ENCODE results near the gene DPM2.

Gene DPM2, protein sequence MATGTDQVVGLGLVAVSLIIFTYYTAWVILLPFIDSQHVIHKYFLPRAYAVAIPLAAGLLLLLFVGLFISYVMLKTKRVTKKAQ

DNA sequence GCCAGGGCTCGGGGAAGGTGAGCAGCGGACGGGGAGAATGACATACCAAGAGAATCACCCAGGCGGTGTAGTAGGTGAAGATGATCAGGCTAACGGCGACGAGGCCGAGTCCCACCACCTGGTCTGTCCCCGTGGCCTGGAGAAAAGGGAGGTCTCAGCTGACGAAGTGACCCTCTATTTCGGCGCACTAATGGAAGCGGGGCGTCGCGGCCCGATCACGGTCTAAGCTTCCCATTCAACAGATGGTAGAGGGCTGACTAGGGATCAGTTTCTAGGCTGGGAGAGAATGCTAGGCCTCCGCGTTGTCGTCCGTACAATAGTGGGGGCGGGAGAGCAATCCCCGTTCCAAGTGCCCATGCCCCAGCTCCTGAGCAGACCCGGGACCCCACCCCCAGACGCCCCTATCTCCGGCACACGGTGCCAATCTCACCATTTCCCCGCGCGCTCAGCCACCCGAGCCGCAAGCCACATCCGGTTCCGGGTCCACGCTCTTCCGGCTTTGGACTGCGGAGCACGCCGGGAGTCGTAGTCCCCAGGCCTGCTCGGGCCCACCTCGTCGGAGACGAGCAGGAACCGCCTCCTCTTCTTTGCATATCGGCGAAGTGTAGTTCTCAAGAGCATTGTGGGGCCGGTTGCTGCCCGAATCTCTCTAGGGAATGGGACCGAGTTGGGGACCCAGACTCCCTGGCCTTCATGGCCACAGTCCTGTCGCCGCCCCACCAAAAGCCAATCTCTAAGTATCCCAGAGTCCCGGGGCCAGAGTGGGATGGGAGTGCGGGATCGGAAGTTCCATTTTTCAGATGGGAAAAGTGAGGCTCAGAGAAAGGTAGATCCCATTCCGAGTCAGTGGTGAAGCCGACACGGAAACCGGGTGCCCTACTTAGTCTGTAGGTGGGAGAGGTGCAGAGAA lies at the start of gene DPM2:
DPM2 (minus strand) TSS at position 467 of the 910 bp plus-strand sequence; CDS start at position 433, 34 bp downstream.
- ChIA-PET POLR2A (no interaction called here), CTCF (interaction anchor here (0.5 kb wide), 1 partner anchor 144 kb away, joined by 4 read pairs; no protein-coding TSS in a partner anchor)
- TF ChIP-seq ARNT (IDR thresholded peaks at IDR 0.05) (no peak), FOXM1 (IDR thresholded peaks at IDR 0.05; ENCODE audit: borderline replicate concordance) (no peak), L3MBTL2 (conservative IDR thresholded peaks at IDR 0.05) (peak; percentile 85), TARDBP (IDR thresholded peaks at IDR 0.05) (no peak), NFRKB (IDR thresholded peaks at IDR 0.05) (no peak), LEF1 (IDR thresholded peaks at IDR 0.05; ENCODE audit: borderline replicate concordance) (no peak), SUZ12 (IDR thresholded peaks at IDR 0.05) (no peak), CTBP1 (IDR thresholded peaks at IDR 0.05; ENCODE audit: borderline replicate concordance) (no peak), FOXK2 (IDR thresholded peaks at IDR 0.05) (no peak), ZNF384 (IDR thresholded peaks at IDR 0.05) (no peak), SP1 (IDR thresholded peaks at IDR 0.05) (no peak), HDGF (IDR thresholded peaks at IDR 0.05; ENCODE audit: borderline replicate concordance) (no peak), BHLHE40 (IDR thresholded peaks at IDR 0.05; ENCODE audit: borderline replicate concordance) (no peak), ELF4 (IDR thresholded peaks at IDR 0.05) (peak; percentile 89), FOXA1 (IDR thresholded peaks at IDR 0.05) (no peak)
- TF ChIP-seq, protein P1, sequence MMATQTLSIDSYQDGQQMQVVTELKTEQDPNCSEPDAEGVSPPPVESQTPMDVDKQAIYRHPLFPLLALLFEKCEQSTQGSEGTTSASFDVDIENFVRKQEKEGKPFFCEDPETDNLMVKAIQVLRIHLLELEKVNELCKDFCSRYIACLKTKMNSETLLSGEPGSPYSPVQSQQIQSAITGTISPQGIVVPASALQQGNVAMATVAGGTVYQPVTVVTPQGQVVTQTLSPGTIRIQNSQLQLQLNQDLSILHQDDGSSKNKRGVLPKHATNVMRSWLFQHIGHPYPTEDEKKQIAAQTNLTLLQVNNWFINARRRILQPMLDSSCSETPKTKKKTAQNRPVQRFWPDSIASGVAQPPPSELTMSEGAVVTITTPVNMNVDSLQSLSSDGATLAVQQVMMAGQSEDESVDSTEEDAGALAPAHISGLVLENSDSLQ (IDR thresholded peaks at IDR 0.05) = peak; percentile 56

DNA sequence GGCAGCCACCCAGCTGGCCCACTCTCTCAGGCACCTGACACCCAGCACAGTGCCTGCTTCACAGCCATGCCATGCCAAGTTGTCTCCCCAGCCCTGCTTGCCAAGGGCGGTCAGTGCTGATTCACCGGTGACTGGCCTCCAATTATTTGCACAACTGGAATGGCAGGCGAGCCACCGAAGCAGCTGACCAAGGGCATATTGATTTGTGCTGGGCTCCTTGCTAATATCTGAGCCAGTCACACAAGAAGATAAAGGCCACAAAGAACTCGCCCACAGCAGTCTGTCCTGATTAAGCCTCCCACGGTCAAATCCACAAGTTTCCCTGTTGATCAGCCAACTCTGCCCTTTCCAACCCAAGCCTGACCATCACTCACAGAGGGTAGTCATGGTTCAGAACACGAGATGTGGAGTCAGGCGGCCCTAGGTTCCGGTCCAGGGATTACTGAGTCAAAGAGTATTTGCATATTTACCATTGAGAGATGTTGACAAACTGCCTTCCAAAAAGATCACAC lies 49.5 kb upstream of the DPM2 start:
- ChIA-PET CTCF (no interaction called here), POLR2A (no interaction called here)
- TF ChIP-seq L3MBTL2 (conservative IDR thresholded peaks at IDR 0.05) (no peak), SUZ12 (IDR thresholded peaks at IDR 0.05) (no peak), SP1 (IDR thresholded peaks at IDR 0.05) (no peak), HDGF (IDR thresholded peaks at IDR 0.05; ENCODE audit: borderline replicate concordance) (no peak), FOXK2 (IDR thresholded peaks at IDR 0.05) (no peak), FOXA1 (IDR thresholded peaks at IDR 0.05) (no peak), CTBP1 (IDR thresholded peaks at IDR 0.05; ENCODE audit: borderline replicate concordance) (no peak), ELF4 (IDR thresholded peaks at IDR 0.05) (no peak), ARNT (IDR thresholded peaks at IDR 0.05) (no peak)
- no peak for DNase-seq (ENCODE audit: extremely low spot score)

More for the DNA sequence above, at the start of gene DPM2:
- DNase-seq (ENCODE audit: extremely low spot score) = peak; percentile 91

DNA sequence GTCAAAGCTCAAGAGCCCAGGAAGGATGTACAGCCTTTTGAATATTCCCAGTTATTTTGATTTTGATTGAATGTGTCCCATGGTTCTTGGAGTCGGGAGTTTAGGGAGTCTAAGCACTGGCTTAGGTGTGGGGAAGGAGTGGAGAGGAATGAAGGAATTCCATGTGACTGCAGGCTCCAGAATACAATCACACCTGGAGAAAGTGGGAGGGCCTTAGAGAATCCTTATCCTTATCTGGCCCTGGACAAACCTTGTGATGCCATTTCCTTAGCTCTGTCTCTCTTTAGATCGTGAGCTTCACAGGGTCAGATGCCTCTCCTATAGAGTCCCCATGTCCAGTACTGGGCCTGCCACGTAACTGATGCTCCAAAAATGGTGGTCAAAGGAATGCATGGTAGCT lies 47.4 kb upstream of the DPM2 start:
- ChIA-PET POLR2A (no interaction called here), CTCF (interaction anchor here (0.6 to 1.0 kb wide), 2 partner anchors 12 to 41 kb away, joined by 3 read pairs; no protein-coding TSS in a partner anchor)
- no peak for DNase-seq (ENCODE audit: extremely low spot score)
- TF ChIP-seq, protein P1 (IDR thresholded peaks at IDR 0.05) = no peak
- TF ChIP-seq L3MBTL2 (conservative IDR thresholded peaks at IDR 0.05) (no peak), ELF4 (IDR thresholded peaks at IDR 0.05) (no peak), FOXA1 (IDR thresholded peaks at IDR 0.05) (no peak)

DNA sequence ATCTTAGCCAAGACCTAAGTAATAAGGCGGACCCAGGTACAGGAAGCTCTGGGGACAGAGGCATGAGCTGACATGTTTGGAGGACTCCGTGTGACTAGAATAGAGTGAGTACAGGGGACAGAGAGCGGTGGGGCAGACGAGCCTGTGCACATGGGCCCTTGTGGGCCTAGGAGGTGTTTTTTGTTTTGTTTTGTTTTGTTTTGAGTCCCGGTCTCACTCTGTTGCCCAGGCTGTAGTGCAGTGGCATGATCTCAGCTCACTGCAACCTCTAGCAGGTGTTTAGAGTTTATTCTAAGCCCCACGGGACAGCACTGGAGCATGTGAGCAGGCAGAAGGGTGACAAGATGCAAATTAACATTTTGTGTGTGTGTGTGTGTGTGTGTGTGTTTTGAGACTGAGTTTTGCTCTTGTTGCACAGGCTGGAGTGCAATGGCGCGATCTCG lies 46.2 kb upstream of the DPM2 start:
- no peak for TF ChIP-seq FOXM1 (IDR thresholded peaks at IDR 0.05; ENCODE audit: borderline replicate concordance)
- no peak for TF ChIP-seq FOXA1 (IDR thresholded peaks at IDR 0.05)
- no peak for TF ChIP-seq ZNF384 (IDR thresholded peaks at IDR 0.05)
- TF ChIP-seq, protein P1 (IDR thresholded peaks at IDR 0.05) = no peak
- no peak for TF ChIP-seq LEF1 (IDR thresholded peaks at IDR 0.05; ENCODE audit: borderline replicate concordance)
- TF ChIP-seq ELF4 (IDR thresholded peaks at IDR 0.05) = no peak
- TF ChIP-seq SP1 (IDR thresholded peaks at IDR 0.05) = no peak
- no peak for TF ChIP-seq TARDBP (IDR thresholded peaks at IDR 0.05)
- TF ChIP-seq ARNT (IDR thresholded peaks at IDR 0.05) = no peak
- TF ChIP-seq CTBP1 (IDR thresholded peaks at IDR 0.05; ENCODE audit: borderline replicate concordance) = no peak
- TF ChIP-seq HDGF (IDR thresholded peaks at IDR 0.05; ENCODE audit: borderline replicate concordance) = no peak
- no peak for TF ChIP-seq SUZ12 (IDR thresholded peaks at IDR 0.05)
- CTCF ChIA-PET = no interaction called here
- DNase-seq (ENCODE audit: extremely low spot score) = no peak
- POLR2A ChIA-PET = no interaction called here

DNA sequence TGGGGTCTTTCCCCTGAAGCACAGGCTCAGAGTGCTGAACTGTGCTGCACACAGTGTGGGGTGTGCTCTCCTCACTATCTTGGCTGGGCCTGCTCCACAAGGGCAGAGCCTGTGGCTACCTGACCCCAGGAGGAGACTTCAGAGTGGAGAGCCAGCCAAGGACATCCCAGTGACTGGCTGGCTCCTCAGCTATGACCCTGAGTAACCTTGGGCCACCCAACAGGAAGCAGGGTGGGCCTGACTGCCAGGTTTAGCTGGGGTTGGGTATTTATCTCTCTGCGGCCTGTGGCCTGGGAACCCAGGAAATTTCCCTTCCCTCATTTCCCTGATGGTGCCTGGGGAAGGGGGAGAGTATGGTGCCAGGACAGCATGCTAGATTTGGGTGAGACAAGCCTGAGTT lies 45.3 kb upstream of the DPM2 start:
- CTCF ChIA-PET = interaction anchor here (1.1 kb wide), 1 partner anchor 52 kb away, joined by 3 read pairs; no protein-coding TSS in a partner anchor
- TF ChIP-seq FOXM1 (IDR thresholded peaks at IDR 0.05; ENCODE audit: borderline replicate concordance) (no peak), HDGF (IDR thresholded peaks at IDR 0.05; ENCODE audit: borderline replicate concordance) (no peak), FOXK2 (IDR thresholded peaks at IDR 0.05) (no peak), TARDBP (IDR thresholded peaks at IDR 0.05) (no peak), FOXA1 (IDR thresholded peaks at IDR 0.05) (no peak), ARNT (IDR thresholded peaks at IDR 0.05) (no peak), ELF4 (IDR thresholded peaks at IDR 0.05) (no peak), CTBP1 (IDR thresholded peaks at IDR 0.05; ENCODE audit: borderline replicate concordance) (no peak), ZNF384 (IDR thresholded peaks at IDR 0.05) (no peak), LEF1 (IDR thresholded peaks at IDR 0.05; ENCODE audit: borderline replicate concordance) (no peak), BHLHE40 (IDR thresholded peaks at IDR 0.05; ENCODE audit: borderline replicate concordance) (no peak), SUZ12 (IDR thresholded peaks at IDR 0.05) (no peak), L3MBTL2 (conservative IDR thresholded peaks at IDR 0.05) (no peak), SP1 (IDR thresholded peaks at IDR 0.05) (no peak), NFRKB (IDR thresholded peaks at IDR 0.05) (no peak)
- TF ChIP-seq, protein P1 (IDR thresholded peaks at IDR 0.05) = no peak
- no peak for DNase-seq (ENCODE audit: extremely low spot score)
- POLR2A ChIA-PET = interaction anchor here (1.2 kb wide), 1 partner anchor 17 kb away, joined by 3 read pairs; no protein-coding TSS in a partner anchor

Data from HEK293T (cell line).